HG02571 (cell line): ENCODE measurements around the gene GFY.

ENCODE experiments used
- ATAC-seq: cut with Tn5 transposase; IDR thresholded peaks from one replicate; pipeline ENCODE4 v1.9.1; 2021; ENCODE audit warnings: mild to moderate bottlenecking, moderate library complexity; ENCODE audit not compliant: unreplicated experiment

The GFY gene

DNA sequence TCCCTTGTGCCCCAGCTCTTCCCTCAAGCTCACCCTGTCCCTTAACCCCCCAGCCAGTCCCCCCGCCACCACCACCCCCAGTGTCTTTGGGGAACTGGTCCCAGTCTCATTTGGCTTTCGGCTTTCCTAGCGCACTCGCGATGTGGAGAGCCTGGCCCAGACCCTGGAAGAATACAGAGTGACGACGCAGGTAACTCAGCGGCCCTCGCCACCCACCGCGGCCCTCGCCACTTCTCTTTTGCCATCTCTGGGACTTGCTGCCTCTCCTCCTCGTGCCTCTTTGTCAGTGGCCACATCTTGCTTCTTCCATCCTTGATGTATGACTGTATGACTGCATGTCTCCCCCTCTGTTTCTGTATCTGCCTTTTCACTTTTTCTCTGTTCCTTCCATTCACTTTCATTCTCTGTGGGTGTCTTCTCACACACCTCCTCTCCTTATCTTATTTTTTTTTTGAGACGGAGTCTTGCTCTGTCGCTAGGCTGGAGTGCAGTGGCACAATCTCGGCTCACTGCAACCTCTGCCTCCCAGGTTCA lies 17.6 kb upstream of the GFY start:
- no peak for ATAC-seq

DNA sequence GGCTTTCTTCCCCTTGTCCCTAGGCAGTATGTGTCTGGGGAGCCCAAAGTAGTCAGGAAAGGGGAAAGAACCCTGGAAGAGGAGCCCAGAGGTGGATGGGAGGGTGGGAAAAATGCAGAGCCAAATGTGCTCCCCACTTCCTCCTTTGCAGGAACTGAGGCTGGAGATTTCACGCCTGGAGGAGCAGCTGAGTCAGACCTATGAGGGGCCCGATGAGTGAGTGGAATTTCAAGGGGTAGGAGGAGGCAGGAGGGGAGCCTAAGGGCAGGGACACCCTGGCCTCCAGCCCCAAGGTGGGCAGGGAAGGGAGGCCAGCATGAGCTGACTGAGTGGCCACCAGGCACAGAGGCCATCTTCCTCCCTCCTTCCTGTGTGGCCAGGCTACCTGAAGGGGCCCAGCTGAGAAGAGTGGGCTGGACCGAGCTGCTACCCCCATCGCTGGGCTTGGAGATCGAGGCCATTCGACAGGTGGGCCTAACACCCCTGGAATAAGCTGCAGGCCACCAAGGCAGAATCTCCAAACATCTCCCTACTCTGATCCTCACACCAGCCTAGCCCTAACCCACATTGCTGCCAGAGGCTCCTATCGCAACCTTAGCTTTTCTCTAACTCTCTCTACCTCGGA lies 16.3 kb upstream of the GFY start:
- no peak for ATAC-seq

DNA sequence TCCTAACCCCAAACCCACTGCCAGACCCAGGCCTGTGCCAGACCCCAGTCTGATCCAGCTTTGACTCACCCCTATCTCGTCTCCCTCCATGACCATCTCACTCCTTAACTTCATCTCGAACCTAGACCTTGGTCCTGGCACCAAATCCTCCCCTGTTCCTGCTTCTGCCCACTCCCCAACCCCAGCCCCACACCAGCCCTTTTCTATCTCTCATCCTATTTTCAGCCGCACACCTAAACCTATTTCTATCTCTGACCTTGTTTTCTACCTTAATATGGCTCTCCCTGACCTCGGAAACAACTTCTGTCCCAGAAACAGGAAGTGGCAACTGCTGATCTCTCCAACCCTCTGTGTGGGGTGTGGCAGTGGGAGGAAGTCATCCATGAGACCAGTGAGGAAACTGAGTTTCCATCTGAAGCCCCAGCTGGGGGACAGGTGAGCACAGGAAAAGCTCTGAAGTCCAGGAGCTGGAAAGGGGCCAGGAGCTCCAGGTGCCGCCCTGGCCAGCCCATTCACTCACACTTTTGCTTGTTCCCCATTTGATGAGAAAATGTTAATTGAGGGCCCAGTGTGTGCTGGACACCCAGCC lies 15.7 kb upstream of the GFY start:
- ATAC-seq: no peak

DNA sequence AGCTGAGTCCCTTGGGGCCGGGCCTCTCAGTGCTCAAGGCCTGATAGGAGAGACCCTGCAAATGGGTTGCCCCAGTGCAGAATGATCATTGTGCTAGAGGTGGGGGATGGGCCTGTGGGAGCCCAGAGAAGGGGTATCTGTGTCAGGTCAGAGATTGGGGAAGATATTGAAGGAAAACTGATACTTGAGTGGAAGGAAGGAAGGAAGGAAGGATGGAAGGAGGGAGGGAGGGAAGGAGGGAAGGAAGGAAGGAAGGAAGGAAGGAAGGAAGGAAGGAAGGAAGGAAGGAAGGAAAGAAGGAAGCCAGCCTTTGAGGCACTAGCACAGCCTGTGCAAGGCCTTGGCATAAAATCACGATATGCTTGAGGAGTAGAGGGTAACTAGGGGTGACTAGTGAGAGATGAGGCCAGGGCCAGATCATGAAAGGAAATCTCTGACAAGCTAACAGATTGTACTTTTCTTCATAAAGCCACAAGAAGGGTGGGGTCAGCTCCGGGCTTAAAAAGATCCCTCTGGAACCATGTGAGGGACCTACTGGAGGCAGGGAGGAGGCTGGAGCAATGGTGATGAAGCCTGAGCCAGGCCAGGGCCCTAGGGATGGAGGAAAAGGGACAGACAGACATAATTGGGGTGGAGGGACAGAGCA lies 13.4 kb upstream of the GFY start:
- no peak for ATAC-seq

DNA sequence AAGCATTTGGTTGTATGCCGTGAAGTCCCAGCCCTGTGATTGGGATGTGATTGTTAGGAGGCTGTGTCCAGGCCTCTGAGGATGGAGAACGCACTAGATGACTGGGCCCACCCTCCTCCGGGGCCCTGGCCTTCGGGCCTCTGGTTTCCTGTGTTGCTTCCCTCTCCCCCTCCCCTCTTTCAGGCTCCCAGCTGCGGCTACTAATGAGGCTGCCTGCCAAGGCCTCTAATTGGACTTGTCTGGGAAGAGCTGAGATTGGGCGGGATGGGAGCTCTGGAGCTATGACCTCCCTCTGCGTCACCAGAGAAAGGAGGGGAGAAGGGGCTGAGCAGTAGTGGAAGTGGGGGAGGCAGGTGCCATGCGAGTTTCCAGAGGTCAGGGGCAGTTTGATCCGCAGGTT lies 11.8 kb upstream of the GFY start:
- ATAC-seq: no peak

DNA sequence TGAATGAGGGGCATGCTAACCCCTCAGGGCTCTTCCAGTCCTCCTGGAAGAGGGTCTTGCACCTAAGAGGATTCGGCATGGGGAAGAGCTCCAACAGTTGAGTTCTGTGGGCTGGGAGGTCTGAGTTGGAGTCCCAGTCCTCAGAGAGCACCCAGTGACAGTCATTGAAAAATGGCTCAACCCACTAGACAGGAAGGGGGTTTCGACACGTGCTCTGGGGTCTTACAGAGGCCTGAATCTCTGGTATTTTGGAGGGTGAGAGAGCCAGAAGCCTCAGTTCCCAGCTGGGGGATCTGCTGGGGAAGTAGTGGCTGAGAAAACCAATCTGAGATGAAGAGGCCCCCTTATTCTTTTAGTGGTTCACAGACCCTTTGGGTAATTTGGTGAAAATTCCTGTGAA lies 10.9 kb upstream of the GFY start:
- ATAC-seq: no peak

DNA sequence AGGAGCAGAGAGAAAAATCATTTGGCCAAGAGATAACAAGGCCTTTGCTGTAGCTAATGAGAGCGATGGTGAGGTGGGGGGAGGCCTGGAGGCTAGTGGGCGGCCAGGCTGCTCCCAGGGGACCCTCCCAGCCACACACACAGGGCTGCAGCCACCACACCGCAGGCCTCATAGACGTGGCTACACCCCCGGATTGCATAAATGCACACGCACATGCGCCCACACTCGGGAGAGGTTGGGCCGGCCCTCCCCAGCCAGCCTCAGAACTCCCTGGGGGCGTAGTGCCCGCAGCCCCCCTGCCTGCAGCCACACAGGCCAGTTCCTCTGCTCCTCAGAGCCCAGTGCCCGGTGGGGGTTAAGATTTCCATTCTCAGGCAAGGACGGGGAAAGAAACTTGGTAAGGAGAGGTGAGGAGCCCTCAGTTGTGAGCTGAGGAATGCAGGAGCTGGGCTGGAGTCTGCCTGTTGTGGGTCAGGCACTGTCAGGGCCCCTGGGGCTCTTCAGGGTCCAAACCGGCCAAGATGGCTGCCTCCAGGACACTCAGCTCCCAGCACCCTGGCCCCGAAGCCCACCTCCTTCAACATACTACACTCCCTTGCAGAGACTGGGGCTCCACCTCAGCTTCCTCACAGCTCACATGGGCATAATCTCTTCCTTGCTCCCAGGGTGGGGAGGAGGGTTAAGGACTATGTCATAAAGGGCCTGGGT lies 9.9 kb upstream of the GFY start:
- no peak for ATAC-seq

DNA sequence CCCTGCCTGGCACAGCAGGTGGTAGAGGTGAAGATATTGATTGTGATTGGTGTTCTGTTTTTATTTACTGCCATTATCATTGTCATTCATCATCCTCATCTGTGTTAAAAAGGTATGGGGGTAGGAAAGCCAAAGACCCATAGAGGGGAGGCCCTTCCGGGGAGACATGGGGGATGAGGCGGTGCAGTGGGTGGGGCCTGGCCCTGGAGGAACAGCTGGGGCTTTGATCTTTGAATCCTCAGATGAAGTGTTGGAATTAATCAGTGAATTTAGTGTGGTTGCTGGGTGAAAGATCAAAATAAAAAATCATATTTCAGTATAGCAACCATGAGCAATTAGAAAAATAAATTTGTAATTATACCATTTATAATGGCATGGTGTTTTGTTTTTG lies 9.4 kb upstream of the GFY start:
- ATAC-seq: no peak

DNA sequence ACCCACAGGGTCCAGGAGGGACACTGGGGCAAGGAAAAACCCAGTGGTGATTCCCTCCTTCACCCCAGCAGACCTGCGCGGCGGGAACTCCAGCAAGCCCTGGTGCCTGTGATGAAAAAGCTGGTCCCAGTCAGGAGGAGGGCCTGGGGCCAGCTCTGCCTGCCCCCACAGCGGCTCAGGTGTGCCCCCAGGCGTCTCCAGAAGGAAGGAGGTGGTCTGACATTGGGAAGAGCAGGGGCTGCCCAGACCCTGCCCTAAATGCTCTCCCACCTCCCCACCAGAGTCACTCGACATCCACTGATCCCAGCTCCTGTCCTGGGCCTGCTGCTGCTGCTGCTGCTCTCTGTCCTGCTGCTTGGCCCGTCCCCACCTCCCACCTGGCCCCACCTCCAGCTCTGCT lies 8.1 kb upstream of the GFY start:
- no peak for ATAC-seq

DNA sequence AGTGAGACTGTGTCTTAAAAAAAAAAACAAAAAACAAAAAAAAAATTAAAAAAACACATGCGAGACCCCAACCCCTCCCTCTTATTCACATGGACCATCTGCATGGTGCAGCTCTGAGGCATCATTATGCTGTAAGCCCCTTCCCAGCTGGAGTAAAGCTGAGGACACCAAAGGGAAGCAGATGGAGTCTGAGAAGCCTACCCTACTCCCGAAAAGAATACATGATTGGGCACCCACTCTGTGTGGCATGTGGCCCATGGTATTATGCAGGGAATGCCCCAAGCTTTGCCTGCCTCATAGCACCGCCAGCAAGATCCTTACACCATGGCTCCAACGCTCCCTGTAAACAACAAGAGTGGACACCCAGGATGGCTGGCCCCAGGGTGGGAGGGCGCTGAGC lies 6.7 kb upstream of the GFY start:
- no peak for ATAC-seq

DNA sequence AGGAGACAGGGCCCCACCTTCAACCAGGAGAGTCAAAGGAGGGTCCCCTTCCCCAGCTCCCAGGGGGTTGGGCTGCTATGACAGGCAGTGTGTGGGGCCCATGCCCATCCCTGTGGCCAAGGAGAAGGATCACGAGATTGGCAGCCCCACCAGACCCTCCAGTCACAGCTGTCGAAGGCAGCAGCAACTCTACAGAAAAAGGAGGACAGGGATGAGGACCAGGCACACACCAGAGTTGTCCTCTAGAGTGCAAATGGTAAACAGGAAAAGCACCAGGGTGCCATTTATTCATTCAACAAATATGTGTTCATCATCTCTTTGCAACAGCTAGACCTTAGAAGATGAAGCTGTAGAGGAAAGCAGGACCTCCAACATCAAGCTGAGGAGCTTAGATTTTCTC lies 6.0 kb upstream of the GFY start:
- no peak for ATAC-seq

DNA sequence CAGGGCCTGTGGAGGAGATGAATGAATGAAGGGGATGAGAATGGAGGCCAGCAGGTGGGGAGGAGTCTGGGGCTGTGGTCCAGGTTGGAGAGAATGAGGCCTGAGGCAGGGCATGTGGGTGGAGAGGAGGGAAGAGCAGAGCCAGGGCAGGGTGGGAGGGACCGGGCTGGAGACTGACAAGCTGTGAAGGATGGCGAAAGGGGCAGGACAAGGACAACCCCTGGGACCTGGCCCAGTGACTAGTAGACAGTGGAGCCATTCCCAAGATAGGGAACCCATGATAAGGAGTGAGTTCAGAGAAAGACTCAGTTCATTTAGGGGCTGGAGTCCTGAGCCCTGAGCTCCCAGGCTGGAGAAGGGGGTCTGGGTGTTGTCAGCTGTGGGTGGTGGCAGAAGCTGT lies 5.0 kb upstream of the GFY start:
- ATAC-seq: no peak

DNA sequence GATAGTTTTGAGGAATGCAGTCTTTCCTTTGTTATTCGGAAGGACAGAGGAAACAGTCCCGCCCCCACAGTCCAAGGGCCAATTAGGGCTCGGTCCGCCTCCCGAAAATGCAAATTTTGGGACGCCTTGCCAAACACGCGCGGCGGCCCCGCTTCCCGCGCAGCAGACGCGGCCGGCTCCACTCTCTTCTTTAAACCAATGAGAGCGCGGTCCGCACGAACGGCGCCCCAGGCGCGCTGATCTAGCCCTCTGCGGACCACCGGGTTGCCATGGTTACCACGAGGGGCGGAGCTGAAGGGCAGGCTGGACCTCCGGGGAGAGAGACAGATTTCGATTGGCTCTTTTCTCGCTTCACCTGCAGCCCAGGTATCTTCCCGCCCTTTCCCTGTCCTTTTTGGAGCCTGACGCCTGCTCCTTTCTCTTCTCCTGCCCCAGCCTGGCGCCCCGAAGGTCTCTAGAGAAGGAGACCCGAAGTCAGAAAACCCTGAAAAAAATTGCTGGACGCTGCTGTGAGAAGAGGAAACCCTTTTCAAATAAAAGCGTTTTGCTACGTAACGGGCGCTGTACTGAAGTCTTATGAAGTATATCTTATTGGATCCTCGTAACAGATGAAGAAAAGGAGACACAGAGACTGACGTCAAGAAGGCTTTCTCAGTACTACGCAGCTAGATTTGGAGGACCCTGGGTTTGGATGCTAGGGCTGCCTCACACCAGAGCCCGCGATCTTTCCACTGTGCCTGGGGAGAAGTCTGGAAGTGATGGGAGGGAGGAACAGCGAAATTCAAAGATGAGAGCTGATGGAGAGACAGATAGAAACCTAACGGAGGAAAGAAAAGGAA lies 3.9 kb upstream of the GFY start:
- ATAC-seq: no peak

DNA sequence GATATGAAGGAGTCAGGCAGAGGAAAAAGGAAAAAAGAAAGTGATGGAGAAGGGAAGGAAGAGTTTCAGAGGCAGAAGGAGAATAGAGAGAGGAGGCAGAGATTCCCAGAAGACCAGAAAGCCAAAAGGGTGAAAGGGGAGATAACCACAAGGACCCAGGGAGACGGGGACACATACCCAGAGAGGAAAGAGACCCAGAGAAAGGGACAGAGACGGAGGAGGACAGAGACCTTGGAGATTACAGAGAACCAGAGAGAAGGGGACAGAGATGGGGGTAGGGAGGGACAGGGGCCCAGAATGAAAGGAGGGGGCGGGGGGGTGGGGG lies 3.3 kb upstream of the GFY start:
- ATAC-seq: no peak

DNA sequence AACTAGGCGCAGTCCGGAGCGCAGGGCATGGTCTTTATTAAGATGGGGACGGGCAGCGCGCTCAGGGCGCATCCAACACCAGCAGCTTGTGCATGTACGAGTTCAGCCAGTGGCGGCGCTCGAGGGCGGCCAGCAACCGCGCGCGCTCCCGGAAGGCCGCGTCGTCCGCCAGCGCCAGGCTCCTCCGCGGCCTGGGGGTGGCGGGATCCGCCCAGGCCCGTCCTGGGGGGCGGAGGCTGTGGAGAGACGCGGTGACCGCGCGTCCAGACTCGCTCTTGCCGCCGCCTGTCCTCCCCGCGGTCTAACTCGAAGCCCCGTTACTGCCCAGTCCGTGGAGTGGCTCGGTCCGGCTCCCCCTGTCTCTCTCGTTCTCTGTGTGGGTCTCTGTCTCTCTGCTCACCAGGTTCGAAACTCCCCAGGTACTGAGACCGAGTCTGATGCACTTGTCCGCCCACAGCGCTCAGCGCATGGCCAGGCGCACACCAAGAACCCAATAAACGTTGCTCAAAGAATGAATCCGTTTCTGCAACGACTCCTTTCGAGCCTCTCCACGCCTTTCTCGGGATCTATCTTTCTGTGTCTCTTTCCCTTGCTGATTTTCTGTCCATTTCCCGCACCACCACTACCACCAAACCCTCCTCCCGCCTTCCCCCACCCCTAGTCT lies 2.6 kb upstream of the GFY start:
- no peak for ATAC-seq

DNA sequence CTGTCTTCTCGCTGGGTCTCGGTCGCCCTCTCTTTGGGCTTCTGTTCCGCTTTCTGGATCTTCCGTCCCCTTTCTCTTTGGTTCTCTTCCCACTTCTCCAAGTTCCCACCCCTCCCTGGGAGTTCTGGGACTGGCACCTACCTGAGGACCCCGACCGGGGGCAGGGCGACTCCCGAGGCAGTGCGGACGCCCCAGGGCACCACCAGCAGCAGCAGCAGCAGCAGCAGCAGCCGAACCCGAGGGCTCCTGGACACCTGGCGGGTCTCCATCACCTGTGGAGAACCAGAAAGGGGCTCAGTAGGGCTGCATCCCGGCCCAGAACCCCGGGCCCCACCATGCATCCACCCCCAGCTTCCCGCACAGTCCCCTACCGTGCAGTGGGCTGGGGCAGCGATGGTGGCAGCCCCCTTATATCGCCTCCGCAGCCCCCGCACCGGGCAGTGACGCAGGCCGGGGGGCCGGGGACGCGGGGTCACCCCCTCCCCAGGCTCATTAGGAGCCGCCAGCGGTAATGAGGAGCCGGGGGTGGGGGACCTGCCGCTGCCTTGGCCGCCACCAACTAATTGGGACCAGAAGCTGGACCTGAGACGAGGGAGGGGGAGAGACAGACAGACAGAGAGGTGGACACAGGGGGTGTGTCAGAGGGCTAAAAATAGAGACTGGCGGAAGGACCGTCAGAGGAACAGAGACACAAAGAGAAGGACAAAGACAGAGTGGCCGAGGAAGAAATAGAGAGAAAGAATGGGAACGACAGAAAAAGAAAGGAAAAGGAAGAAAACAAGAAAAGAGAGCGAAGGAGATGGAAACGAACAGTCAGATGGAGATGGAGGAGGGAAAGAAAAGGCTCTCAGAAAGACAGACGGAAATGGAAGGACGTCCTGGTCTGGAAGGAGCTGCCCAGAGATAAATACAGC lies 1.9 kb upstream of the GFY start, which contains the start of gene PTH2:
Gene PTH2, minus strand, starts transcription at position 371 of the 914 bp plus-strand sequence. Its CDS starts 102 bp downstream, at position 269.
- ATAC-seq: no peak

DNA sequence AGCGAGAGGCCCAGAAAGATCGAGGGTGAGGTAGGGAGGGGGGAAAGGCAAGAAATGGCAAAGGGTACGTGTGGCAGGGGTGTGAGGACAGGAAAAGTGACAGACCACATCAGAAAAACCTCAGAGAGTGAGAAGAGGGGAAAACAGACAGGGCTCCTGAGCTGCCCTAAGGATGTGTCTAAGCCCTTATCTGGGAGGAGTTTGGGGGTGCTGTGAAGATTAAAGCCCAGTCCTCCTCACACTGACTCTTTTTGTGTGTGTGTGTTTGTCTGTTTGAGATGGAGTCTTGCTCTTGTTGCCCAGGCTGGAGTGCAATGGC lies 1.2 kb upstream of the GFY start:
- no peak for ATAC-seq

DNA sequence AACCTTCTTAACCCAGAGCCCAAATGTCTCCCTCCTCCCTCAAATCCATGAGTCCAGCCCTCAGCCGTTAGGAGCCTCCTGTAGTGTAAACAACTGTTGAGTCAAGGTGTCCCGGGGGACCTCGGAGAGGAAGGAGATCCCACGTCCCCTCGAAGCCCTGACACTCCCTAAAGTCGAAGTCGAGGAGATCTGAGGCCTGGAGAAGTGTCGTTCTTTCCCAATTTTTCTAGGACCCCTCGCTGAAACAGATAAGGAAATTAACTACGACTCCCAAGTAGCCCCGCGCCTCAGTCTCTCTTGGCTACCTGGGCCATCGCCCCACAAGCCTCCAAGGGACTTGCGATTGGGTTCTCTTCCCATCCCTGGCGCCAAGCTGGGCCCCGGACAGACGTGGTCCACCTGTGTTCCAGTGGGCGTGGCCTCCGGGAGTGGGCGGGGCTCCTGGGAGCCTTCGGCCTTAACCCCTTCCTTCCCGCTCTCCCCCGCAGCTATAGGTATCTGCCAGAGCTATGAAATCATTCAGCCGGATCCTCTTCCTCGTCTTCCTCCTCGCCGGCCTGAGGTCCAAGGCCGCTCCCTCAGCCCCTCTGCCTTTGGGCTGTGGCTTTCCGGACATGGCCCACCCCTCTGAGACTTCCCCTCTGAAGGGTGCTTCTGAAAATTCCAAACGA lies 869 bp downstream of the GFY start:
- no peak for ATAC-seq

DNA sequence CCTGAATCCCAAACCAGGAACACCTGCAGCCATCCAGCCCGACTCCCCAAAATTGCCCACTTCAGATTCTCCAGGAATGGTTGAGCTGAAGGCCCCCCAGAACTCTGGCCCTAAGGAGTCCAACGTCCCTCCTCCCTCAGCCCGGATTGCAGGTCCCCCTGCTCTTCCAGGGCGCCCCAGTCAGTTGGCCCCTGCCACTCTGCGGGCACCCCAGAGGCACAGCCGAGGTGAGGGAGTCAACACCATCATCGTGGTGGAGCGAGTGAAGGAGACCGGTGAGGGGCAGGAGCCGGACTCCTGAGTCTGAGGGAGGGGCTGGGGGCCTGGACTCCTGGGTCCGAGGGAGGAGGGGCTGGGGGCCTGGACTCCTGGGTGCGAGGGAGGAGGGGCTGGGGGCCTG lies 2.2 kb downstream of the GFY start:
- ATAC-seq: no peak
